ENCODE measurements around the gene GPX8. TPM values are rescaled to one million over a fixed set of nuclear protein-coding genes. Genes with fewer than 3 reads are reported as not detected.

The GPX8 gene
- total and polyA plus RNA-seq, 2 of the 13 experiments (the other 11 are each of a cell fraction or from before 2014, with no cell fraction given), result 0.33 to 0.94 TPM

DNA sequence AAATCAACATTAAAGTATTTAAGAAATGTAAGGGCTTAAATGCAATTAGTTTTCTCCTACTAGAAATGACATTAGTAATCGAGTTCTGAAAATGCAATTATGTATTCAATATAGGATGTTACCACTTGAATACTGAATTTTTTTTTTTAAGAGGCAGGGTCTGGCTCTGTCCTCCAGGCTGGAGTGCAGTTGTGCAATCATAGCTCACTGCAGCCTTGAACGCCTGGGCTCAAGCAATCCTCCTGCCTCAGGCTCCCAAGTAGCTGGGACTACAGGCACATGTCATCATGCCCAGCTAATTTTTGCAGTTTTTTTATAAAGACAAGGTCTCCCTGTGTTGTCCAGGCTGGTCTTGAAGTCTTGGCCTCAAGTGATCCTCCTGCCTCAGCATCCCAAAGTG is 11.5 kb downstream of the GPX8 start (continued):
- TF ChIP-seq, protein P1, sequence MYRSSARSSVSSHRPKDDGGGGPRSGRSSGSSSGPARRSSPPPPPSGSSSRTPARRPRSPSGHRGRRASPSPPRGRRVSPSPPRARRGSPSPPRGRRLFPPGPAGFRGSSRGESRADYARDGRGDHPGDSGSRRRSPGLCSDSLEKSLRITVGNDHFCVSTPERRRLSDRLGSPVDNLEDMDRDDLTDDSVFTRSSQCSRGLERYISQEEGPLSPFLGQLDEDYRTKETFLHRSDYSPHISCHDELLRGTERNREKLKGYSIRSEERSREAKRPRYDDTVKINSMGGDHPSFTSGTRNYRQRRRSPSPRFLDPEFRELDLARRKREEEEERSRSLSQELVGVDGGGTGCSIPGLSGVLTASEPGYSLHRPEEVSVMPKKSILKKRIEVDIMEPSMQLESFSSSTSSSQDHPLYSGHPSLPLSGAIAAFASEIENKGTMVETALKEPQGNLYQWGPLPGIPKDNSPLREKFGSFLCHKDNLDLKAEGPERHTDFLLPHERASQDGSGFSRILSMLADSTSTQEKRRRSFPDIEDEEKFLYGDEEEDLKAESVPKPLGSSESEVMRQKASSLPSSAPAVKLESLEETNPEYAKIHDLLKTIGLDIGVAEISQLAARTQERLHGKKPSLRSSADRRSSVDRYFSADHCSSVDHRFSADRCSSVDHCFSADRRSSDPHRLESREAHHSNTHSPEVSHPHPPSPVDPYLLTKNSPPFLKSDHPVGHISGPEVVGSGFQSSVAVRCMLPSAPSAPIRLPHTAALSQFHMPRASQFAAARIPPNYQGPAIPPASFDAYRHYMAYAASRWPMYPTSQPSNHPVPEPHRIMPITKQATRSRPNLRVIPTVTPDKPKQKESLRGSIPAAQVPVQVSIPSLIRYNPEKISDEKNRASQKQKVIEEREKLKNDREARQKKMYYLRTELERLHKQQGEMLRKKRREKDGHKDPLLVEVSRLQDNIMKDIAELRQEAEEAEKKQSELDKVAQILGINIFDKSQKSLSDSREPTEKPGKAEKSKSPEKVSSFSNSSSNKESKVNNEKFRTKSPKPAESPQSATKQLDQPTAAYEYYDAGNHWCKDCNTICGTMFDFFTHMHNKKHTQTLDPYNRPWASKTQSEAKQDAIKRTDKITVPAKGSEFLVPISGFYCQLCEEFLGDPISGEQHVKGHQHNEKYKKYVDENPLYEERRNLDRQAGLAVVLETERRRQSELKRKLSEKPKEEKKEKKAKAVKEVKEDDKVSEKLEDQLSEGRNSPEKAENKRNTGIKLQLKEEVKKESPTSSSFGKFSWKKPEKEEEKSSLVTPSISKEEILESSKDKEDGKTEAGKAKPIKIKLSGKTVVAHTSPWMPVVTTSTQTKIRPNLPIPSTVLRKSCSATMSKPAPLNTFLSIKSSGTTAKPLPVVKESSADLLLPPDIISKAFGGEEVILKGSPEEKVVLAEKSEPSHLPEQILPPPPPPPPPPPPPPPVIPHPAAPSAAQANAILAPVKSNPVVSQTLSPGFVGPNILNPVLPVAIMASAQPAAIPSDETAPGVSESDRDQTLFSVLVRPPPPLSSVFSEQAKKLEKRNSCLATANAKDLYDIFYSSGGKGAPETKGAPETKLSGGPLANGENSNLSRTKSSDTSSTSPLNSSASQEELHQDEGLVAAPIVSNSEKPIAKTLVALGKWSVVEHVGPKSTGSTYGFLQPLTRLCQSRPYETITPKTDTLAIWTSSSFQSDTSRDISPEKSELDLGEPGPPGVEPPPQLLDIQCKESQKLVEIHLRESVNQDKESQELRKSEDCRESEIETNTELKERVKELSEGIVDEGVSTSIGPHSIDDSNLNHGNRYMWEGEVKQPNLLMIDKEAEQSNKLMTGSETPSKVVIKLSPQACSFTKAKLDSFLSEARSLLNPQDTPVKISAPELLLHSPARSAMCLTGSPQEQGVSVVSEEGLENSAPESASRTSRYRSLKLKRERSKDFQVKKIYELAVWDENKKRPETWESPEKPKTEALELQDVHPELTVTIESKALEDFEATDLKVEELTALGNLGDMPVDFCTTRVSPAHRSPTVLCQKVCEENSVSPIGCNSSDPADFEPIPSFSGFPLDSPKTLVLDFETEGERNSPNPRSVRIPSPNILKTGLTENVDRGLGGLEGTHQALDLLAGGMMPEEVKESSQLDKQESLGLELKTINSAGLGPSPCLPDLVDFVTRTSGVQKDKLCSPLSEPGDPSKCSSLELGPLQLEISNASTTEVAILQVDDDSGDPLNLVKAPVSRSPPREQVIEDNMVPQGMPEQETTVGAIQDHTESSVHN (CRISPR knock-in tag; IDR thresholded peaks at IDR 0.05), result no peak
- TF ChIP-seq ZNF777 (CRISPR knock-in tag; IDR thresholded peaks at IDR 0.05), result no peak
- TF ChIP-seq, protein P2, sequence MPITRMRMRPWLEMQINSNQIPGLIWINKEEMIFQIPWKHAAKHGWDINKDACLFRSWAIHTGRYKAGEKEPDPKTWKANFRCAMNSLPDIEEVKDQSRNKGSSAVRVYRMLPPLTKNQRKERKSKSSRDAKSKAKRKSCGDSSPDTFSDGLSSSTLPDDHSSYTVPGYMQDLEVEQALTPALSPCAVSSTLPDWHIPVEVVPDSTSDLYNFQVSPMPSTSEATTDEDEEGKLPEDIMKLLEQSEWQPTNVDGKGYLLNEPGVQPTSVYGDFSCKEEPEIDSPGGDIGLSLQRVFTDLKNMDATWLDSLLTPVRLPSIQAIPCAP (CRISPR knock-in tag; IDR thresholded peaks at IDR 0.05; ENCODE audit: low read depth), result no peak

Measured in HepG2 (cell line).